ENCODE measurements around the gene PRKG1.

Gene PRKG1

GRCh38 chr10:51699475-51700227 lies 625.4 kb downstream of the PRKG1 start, which contains the start of gene CSTF2T:
CSTF2T (minus strand) TSS chr10:51699595; CDS start chr10:51699549, 46 bp downstream.
- in situ Hi-C loops (cut with MboI; ENCODE audit: low pct_unique_long_range_greater_than_20kb, low sequenced_read_pairs, unreplicated experiment), result no loop called here
- TF ChIP-seq CTCF (IDR thresholded peaks at IDR 0.05; ENCODE audit: extremely low read depth, insufficient read depth, missing control alignments), result no peak

DNA sequence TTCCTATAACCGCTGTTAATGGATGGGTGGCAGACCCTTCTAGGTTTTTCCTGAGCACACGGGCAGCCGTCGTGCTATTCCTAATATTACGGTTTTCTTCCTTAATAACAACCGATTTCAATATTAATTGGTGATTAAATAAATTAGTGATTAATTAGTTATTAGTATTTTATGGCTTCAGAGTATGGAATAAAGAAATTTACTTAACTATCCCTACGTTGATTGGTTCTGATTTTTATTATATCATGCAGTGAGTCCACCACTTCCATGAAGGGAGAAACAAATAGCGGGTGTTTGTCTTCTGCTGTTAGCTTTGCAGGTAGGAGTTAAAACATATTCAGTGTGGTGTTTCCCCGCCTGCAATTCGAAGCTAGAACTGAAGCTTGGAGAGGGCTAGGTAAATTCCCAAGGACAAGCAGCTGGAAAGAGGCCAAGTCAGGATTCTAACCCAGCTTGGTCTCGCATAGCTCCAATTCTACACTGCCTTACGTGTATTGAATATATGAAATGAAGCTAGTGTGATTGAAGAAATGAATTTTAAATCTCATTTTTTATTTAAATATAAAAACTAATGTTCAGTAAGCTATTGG lies 626.0 kb downstream of the PRKG1 start:
- DNase-seq (ENCODE audit: low spot score), result no peak
- no peak for TF ChIP-seq CTCF (IDR thresholded peaks at IDR 0.05; ENCODE audit: extremely low read depth, insufficient read depth, missing control alignments)
- in situ Hi-C loops (cut with MboI; ENCODE audit: low pct_unique_long_range_greater_than_20kb, low sequenced_read_pairs, unreplicated experiment), result no loop called here

More at GRCh38 chr10:51699475-51700227, 625.4 kb downstream of the PRKG1 start, which contains the start of gene CSTF2T:
- peak; percentile 39 for DNase-seq (ENCODE audit: low spot score)

DNA sequence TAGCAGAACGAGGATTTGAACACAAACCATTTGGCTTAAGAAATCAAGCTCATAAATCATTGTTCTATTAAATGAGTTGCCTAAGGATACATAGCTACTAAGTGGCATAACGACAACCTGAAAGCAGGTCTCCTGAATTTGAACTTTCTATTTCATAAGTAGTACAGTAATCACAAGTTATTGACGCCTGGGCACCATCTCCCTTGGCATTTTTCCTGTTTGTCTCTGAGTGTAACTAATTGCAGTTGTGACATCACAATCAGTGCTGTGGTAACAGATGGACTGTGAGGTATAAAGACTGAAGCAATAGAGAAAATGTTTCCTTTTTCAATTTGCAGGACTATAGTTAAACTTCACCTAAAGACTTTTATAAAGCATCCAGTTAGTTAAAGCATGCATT lies 631.5 kb downstream of the PRKG1 start:
- no peak for DNase-seq (ENCODE audit: low spot score)
- in situ Hi-C loops (cut with MboI; ENCODE audit: low pct_unique_long_range_greater_than_20kb, low sequenced_read_pairs, unreplicated experiment), result no loop called here
- TF ChIP-seq CTCF (IDR thresholded peaks at IDR 0.05; ENCODE audit: extremely low read depth, insufficient read depth, missing control alignments), result no peak

- in situ Hi-C loops (cut with MboI; ENCODE audit: low pct_unique_long_range_greater_than_20kb, low sequenced_read_pairs, unreplicated experiment), result no loop called here
- TF ChIP-seq CTCF (IDR thresholded peaks at IDR 0.05; ENCODE audit: extremely low read depth, insufficient read depth, missing control alignments), result no peak
- DNase-seq (ENCODE audit: low spot score), result no peak
These were observed 631.9 kb downstream of the PRKG1 start for GRCh38 chr10:51706225-51706624.

- no peak for DNase-seq (ENCODE audit: low spot score)
- in situ Hi-C loops (cut with MboI; ENCODE audit: low pct_unique_long_range_greater_than_20kb, low sequenced_read_pairs, unreplicated experiment), result no loop called here
- TF ChIP-seq CTCF (IDR thresholded peaks at IDR 0.05; ENCODE audit: extremely low read depth, insufficient read depth, missing control alignments), result no peak
These were observed 633.1 kb downstream of the PRKG1 start for GRCh38 chr10:51707392-51707791.

DNA sequence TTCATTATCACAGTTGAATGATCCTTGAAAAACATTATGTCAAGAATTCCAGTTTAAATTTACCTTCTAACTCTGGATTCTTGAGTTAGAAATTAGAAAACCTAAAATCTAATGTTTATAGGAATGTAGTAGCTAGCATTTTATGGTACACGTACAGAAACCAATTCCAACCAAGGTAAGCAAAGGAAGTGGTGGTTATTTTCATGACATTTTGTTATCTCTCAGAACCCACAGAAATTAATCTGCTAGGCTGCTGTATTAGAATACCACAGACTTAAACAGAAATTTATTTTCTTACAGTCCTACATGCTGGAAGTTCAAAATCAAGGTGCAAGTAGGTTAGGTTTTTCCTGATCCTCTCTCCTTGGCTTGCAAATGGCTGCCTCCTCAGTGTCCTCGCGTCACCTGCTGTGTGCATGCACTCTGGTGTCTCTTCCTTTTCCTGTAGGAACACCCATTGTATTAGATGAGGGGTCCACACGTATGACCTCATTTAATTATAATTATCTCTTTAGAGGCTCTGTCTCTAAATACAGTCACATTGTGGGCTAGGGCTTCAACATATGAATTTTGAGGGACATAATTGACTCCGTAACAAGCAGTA lies 633.6 kb downstream of the PRKG1 start:
- DNase-seq (ENCODE audit: low spot score), result no peak
- in situ Hi-C loops (cut with MboI; ENCODE audit: low pct_unique_long_range_greater_than_20kb, low sequenced_read_pairs, unreplicated experiment), result no loop called here
- no peak for TF ChIP-seq CTCF (IDR thresholded peaks at IDR 0.05; ENCODE audit: extremely low read depth, insufficient read depth, missing control alignments)
